GM18498 (cell line): ENCODE data around the gene EPDR1.

ENCODE experiments used
- ATAC-seq: cut with Tn5 transposase; IDR thresholded peaks from one replicate; pipeline ENCODE4 v1.9.1; 2021; ENCODE audit warnings: mild to moderate bottlenecking, moderate library complexity; ENCODE audit not compliant: unreplicated experiment

The EPDR1 gene

GRCh38 chr7:37920305-37920848 lies at the start of gene EPDR1:
Gene EPDR1, plus strand, starts transcription at chr7:37920640. Its CDS starts 300 bp downstream, at chr7:37920940.
- peak; percentile 66 for ATAC-seq

GRCh38 chr7:37882086-37882485 lies 38.4 kb upstream of the EPDR1 start:
- no peak for ATAC-seq

GRCh38 chr7:37893359-37893758 lies 27.1 kb upstream of the EPDR1 start:
- no peak for ATAC-seq

GRCh38 chr7:37894671-37895070 lies 25.8 kb upstream of the EPDR1 start:
- no peak for ATAC-seq

GRCh38 chr7:37899712-37900247 lies 20.7 kb upstream of the EPDR1 start:
- ATAC-seq = no peak

- ATAC-seq = no peak
Observed at GRCh38 chr7:37901236-37901827, 19.1 kb upstream of the EPDR1 start.

GRCh38 chr7:37901890-37902524 lies 18.4 kb upstream of the EPDR1 start:
- no peak for ATAC-seq

GRCh38 chr7:37908221-37908788 lies 12.1 kb upstream of the EPDR1 start:
- no peak for ATAC-seq

- ATAC-seq = no peak
Observed at GRCh38 chr7:37912756-37913155, 7.7 kb upstream of the EPDR1 start.

- peak; percentile 42 for ATAC-seq
Observed at GRCh38 chr7:37915438-37915837, 5.0 kb upstream of the EPDR1 start.

- no peak for ATAC-seq
Observed at GRCh38 chr7:37916017-37916672, 4.3 kb upstream of the EPDR1 start.

- ATAC-seq = peak; percentile 39
Observed at GRCh38 chr7:37916673-37917660, 3.5 kb upstream of the EPDR1 start, which contains the start of gene SFRP4. Gene SFRP4, minus strand, starts transcription at chr7:37916817. Its CDS starts 280 bp downstream, at chr7:37916537.

- no peak for ATAC-seq
Observed at GRCh38 chr7:37918526-37918925, 1.9 kb upstream of the EPDR1 start.

- ATAC-seq = peak; percentile 55
Observed at GRCh38 chr7:37920849-37921805, 687 bp downstream of the EPDR1 start.

GRCh38 chr7:37921876-37922275 lies 1.4 kb downstream of the EPDR1 start:
- no peak for ATAC-seq

GRCh38 chr7:37923996-37924395 lies 3.6 kb downstream of the EPDR1 start:
- no peak for ATAC-seq

- no peak for ATAC-seq
Observed at GRCh38 chr7:37924491-37925041, 4.1 kb downstream of the EPDR1 start.

GRCh38 chr7:37925620-37926019 lies 5.2 kb downstream of the EPDR1 start:
- ATAC-seq = no peak
